KMS-11 (cell line): ENCODE measurements around the gene RRP1B.
"Not testable (repeated sequence)": the region's sequence is repeated elsewhere in the genome, so short reads cannot be mapped to it uniquely, and the experiment has no call there.

Experiments
- H2AFZ ChIP-seq: fragments of 200-600 bp; sonication (generic); 2 replicates; pipeline ENCODE4 v1.6.1; 2016; ENCODE audit warnings: antibody characterized with exemption, mixed run types, low read depth
- H3K27ac ChIP-seq: fragments of 200-600 bp; sonication (generic); 2 replicates; pipeline ENCODE4 v1.6.1; 2016; ENCODE audit warnings: mild to moderate bottlenecking, mixed run types
- H3K27me3 ChIP-seq: fragments of 200-600 bp; sonication (generic); 2 replicates; pipeline ENCODE4 v1.6.1; 2017; ENCODE audit warnings: mild to moderate bottlenecking, low read depth, mixed run types, moderate library complexity; ENCODE audit not compliant: insufficient read depth
- H3K36me3 ChIP-seq: fragments of 200-600 bp; sonication (generic); 2 replicates; pipeline ENCODE4 v1.6.1; 2017; ENCODE audit warnings: mild to moderate bottlenecking, mixed run types; ENCODE audit not compliant: insufficient read depth
- H3K4me1 ChIP-seq: fragments of 200-600 bp; sonication (generic); 2 replicates; pipeline ENCODE4 v1.6.1; 2016; ENCODE audit warnings: mild to moderate bottlenecking, low read depth, mixed run types; ENCODE audit not compliant: poor library complexity, severe bottlenecking
- H3K4me2 ChIP-seq: fragments of 200-600 bp; sonication (generic); 2 replicates; pipeline ENCODE4 v1.7.0; 2016; ENCODE audit warnings: mild to moderate bottlenecking, mixed run types
- H3K4me3 ChIP-seq: fragments of 200-600 bp; sonication (generic); IDR thresholded peaks from 2 replicates; pipeline ENCODE4 v1.6.1; 2017; ENCODE audit warnings: low read depth, low read length, mixed read lengths; ENCODE audit not compliant: insufficient read depth
- H3K79me2 ChIP-seq: fragments of 200-600 bp; sonication (generic); 2 replicates; pipeline ENCODE4 v1.6.1; 2016; ENCODE audit warnings: low read depth, mixed run types; ENCODE audit not compliant: insufficient read depth
- H3K9ac ChIP-seq: fragments of 200-600 bp; sonication (generic); 2 replicates; pipeline ENCODE4 v1.6.1; 2016; ENCODE audit warnings: mild to moderate bottlenecking, mixed run types
- H4K20me1 ChIP-seq: fragments of 200-600 bp; sonication (generic); 2 replicates; pipeline ENCODE4 v1.6.1; 2016; ENCODE audit warnings: mild to moderate bottlenecking, mixed run types; ENCODE audit not compliant: insufficient read depth
- CTCF ChIP-seq: fragments of 200-600 bp; sonication (generic); conservative IDR thresholded peaks from 2 replicates; pipeline ENCODE4 v1.6.1; 2017; ENCODE audit warnings: low read depth, mild to moderate bottlenecking, antibody characterized with exemption, low read length, moderate library complexity, mixed read lengths

Gene RRP1B

GRCh38 chr21:43707462-43707861 is 48.1 kb downstream of the RRP1B start:
- no peak for TF ChIP-seq CTCF
- H3K4me3 ChIP-seq: no peak overlapping the region
- no peaks in the 10 kb centered on the region for H3K79me2 ChIP-seq

GRCh38 chr21:43708745-43709381 is 49.5 kb downstream of the RRP1B start:
- Histone ChIP-seq H3K4me2 (no peak overlapping the region), H3K4me3 (no peak overlapping the region)

More at GRCh38 chr21:43707462-43707861, 48.1 kb downstream of the RRP1B start:
- H3K4me1 ChIP-seq: no peaks in the 10 kb centered on the region
- no peaks in the 10 kb centered on the region for H3K27me3 ChIP-seq
- H2AFZ ChIP-seq: no peak overlapping the region
- no peak overlapping the region for H3K27ac ChIP-seq
- no peaks in the 10 kb centered on the region for H4K20me1 ChIP-seq
- H3K4me2 ChIP-seq: no peak overlapping the region
- no peak overlapping the region for H3K9ac ChIP-seq
- no peaks in the 10 kb centered on the region for H3K36me3 ChIP-seq

DNA sequence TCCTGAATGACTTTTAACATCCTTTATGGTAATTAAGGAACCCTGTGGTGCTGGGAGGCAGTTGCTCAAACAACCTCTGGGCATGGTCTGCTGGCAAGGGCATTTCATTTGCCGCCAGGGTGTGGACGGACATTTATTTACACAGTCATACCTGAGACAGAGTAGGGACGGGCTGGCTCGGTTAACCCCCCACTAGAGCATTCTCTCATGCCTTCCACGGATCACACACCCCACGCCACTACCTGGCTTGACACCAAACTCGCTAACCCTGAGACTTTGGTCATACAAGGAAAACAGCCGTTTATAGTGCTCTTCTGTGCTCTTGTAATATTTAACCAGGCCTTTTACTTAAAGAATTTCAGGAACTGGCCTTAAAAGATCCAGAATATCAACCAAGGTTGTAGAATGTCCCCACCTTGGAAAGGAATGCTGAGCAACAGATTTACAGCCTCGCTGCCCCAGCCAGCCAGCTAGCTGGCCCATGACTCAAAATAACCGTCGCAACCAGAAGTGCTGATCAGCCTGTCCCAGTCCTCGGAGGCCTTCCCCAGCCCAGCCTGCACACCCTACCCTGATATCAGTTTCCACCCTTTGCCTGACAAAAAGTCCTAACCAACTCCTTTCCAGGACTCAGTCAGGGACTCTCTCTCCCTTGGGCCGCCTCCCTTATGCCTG is 53.0 kb downstream of the RRP1B start:
- no peak overlapping the region for H3K4me2 ChIP-seq
- no peak overlapping the region for H3K9ac ChIP-seq
- no peaks in the 10 kb centered on the region for H3K36me3 ChIP-seq
- no peaks in the 10 kb centered on the region for H4K20me1 ChIP-seq
- no peak overlapping the region for H3K27ac ChIP-seq
- H3K4me1 ChIP-seq: peaks cover 22% of the 10 kb centered on the region
- H3K4me3 ChIP-seq: no peak overlapping the region
- H2AFZ ChIP-seq: no peak overlapping the region
- TF ChIP-seq CTCF: no peak
- no peaks in the 10 kb centered on the region for H3K79me2 ChIP-seq
- no peaks in the 10 kb centered on the region; the same call in 1 of the 2 replicates for H3K27me3 ChIP-seq

More at GRCh38 chr21:43708745-43709381, 49.5 kb downstream of the RRP1B start:
- no peak for TF ChIP-seq CTCF
- Histone ChIP-seq H4K20me1 (no peaks in the 10 kb centered on the region), H2AFZ (no peak overlapping the region), H3K27ac (no peak overlapping the region), H3K4me1 (no peaks in the 10 kb centered on the region), H3K36me3 (no peaks in the 10 kb centered on the region), H3K27me3 (no peaks in the 10 kb centered on the region), H3K9ac (no peak overlapping the region), H3K79me2 (no peaks in the 10 kb centered on the region)

GRCh38 chr21:43713123-43713522 is 53.8 kb downstream of the RRP1B start:
- H3K4me3 ChIP-seq, H3K79me2 ChIP-seq, H2AFZ ChIP-seq, H3K36me3 ChIP-seq, H3K27me3 ChIP-seq, H3K9ac ChIP-seq, H4K20me1 ChIP-seq, H3K27ac ChIP-seq, H3K4me2 ChIP-seq: not testable (repeated sequence)
- H3K4me1 ChIP-seq: peaks cover 29% of the 10 kb centered on the region
